Psoas muscle (tissue), 8 donors: Measurements from ENCODE around the gene CCDC154. TPM values are rescaled to one million over a fixed set of nuclear protein-coding genes. Genes with fewer than 3 reads are reported as not detected.

Source experiments
- ATAC-seq, 4 donors: fragments of 200-7000 bp; cut with Tn5 transposase; one replicate each; pipeline ENCODE4 v1.9.1; 2020; ENCODE audit warnings: moderate library complexity in 3 of 4, mild to moderate bottlenecking in 2 of 4
- DNase-seq, 2 donors: peaks; one replicate each; pipeline ENCODE4 v3.0.0-alpha.2; 2020
- H3K27ac ChIP-seq: fragments of 200-600 bp; one replicate; pipeline ENCODE4 v1.8.0; 2022
- H3K27me3 ChIP-seq, 3 donors: fragments of 200-600 bp in 1 of 3; one replicate each; pipeline versions ENCODE4 v1.6.1 to v1.8.0; 2013 to 2022; ENCODE audit warnings: low read length in 2 of 3, mild to moderate bottlenecking in 2 of 3, moderate library complexity in 1 of 3; ENCODE audit not compliant: insufficient read depth in 3 of 3
- H3K36me3 ChIP-seq, 2 donors: fragments of 200-600 bp in 1 of 2; one replicate each; pipeline versions ENCODE4 v1.6.1 to v1.8.0; 2013 to 2022; ENCODE audit warnings: low read depth in 1 of 2, mild to moderate bottlenecking in 1 of 2, moderate library complexity in 1 of 2; ENCODE audit not compliant: insufficient read depth in 1 of 2
- H3K4me1 ChIP-seq: fragments of 200-600 bp; one replicate; pipeline ENCODE4 v1.8.0; 2022
- H3K4me3 ChIP-seq: fragments of 200-600 bp; one replicate; pipeline ENCODE4 v1.8.0; 2022; ENCODE audit warnings: mild to moderate bottlenecking
- H3K9me3 ChIP-seq: fragments of 200-600 bp; one replicate; pipeline ENCODE4 v1.8.0; 2022
- CTCF ChIP-seq: fragments of 200-600 bp; IDR thresholded peaks from one replicate; pipeline ENCODE4 v1.8.0; 2022; ENCODE audit warnings: antibody characterized with exemption
- WGBS, 3 donors: extraction: QIAGEN DNeasy Blood & Tissue Kit; methylation state at CpG; one replicate each; pipeline versions ENCODE4 v1.1.6 to v1.1.7; 2013; 5-methylcytosine and 5-hydroxymethylcytosine counted together
- intact Hi-C, 2 donors: fragments of 100-400 bp; cut with DNase I; formaldehyde crosslinking; loops; one replicate each; pipeline versions ENCODE4 v1.11.0 to v1.14.2; 2022
- polyA plus RNA-seq, 3 donors: library from polyadenylated mRNA; stranded (reverse); fragments of 200-250 nt; gene quantifications; one replicate each; pipeline ENCODE4 v1.2.3, GENCODE V29; 2013
- total RNA-seq, 4 donors: library from RNA; stranded (reverse); fragmentation: NEBNext Ultra II Directional in 2 of 4; extraction: Animal tissue kit (Norgen Biotek cat#: 25700) in 2 of 4; gene quantifications; one replicate each; pipeline versions ENCODE4 v1.2.1 to v1.2.4, GENCODE V29; 2021 to 2023
- donor health status: healthy with polysubstance abuse.
- donor health status: DM: no; HTN: no; CAD: no; lungs with moderate emphysema.
- donor health status: Bipolar disorder and iron deficiency.
- donor health status: healthy.
- donor health status: DM: yes; HTN: yes; CAD: no.
- donor health status: DM: no; HTN: no; CAD: no.
- donor health status: DM: no; HTN: no; CAD: no.
- donor health status: DM: yes; HTN: yes; CAD: no.

The CCDC154 gene
- total and polyA plus RNA-seq, 7 donors = 0.21 to 1.5 (median 0.40) TPM; not detected in 1

DNA sequence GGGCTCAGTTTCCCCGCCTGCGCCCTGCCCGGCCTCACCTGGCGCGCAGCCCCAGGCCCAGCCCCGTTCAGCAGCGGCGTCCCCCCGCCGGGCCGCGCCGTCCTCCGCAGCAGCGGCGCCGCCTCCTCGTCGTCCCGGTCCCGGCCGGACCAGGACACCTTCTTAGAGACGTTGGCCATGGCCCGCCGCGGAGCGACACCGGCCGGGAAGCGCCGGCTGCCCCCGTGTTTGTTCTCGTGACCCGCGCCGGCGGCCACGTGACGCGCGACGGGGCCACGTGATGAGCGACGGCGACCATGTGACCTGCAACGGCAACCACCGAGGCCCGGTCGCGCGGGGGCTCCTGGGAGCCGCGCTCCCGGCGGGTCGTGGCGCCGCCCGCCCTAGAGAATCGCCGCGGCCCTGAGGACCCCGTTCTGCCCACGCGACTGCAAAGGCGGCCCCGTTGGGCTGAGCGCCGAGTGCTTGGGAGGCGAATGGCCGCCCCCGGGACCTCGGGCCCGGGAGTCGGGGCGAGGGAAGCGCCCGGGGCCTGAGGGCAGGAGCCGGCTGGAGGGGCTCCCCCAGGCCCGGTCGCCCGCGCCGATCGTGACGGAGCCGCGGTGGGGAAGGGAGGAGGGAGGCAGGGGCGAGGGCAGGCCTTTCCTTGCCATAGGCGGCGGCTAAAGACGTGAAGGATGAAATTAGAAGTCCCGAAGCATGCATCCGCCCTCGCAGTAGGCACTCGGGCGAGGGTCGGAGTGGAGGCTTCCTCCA is 30.6 kb upstream of the CCDC154 start, which contains the start of gene CLCN7:
Gene CLCN7, minus strand, starts transcription at position 233 of the 756 bp plus-strand sequence. Its CDS starts 54 bp downstream, at position 179.
- ATAC-seq = peak; percentile 95 to 99 (median 98)
- Histone ChIP-seq H3K27ac (peak within 1 kb of the TSS; percentile 96), H3K27me3 (no peaks in the 10 kb centered on the region), H3K4me3 (peak within 1 kb of the TSS; percentile 91), H3K4me1 (peaks cover 17% of the 10 kb centered on the region), H3K36me3 (no peaks in the 10 kb centered on the region), H3K9me3 (no peaks in the 10 kb centered on the region)
- DNase-seq = peak; percentile 94 to 96
- TF ChIP-seq CTCF = no peak
- WGBS, 3 donors = 0% methylated on average over 90 to 99 of the region's 99 CpGs
- intact Hi-C loops = loop anchor here in 1 of 2 donors (2.0 to 10.0 kb wide), 2 partner anchors 16 to 50 kb away; partner anchors contain the start of gene UQCC4

GRCh38 chr16:1474082-1474795 is 29.9 kb upstream of the CCDC154 start:
- Histone ChIP-seq H3K4me1 (peaks cover 17% of the 10 kb centered on the region), H3K36me3 (no peaks in the 10 kb centered on the region), H3K27ac (peak overlapping the region; percentile 96), H3K4me3 (peak overlapping the region; percentile 91), H3K27me3 (no peaks in the 10 kb centered on the region), H3K9me3 (no peaks in the 10 kb centered on the region)
- DNase-seq (no peak), ATAC-seq (no peak)
- 9 to 11% (median 9%) methylated on average over 41 to 57 of the region's 57 CpGs for WGBS, 3 donors
- TF ChIP-seq CTCF = no peak
- intact Hi-C loops = loop anchor here in 1 of 2 donors (2.0 to 10.0 kb wide), 2 partner anchors 17 to 49 kb away; partner anchors contain the start of gene UQCC4

DNA sequence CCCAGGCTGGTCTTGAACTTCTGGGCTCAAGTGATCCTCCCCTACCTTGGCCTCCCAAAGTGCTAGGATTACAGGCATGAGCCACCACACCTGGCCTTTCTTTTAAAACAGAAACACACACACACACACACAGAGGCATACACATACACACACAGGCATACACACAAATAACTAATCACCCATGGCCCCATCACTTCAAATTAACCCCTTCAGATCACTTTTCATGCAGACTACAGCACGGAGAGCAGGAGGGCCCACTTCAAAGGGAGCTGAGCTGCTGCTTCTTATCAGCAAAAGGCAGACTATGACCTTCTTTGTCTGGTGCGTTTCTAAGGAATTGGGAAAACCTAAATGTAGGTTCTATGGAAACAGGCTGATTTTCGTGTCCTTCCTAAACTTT is 28.6 kb upstream of the CCDC154 start:
- WGBS, 3 donors = 70 to 78% (median 72%) methylated on average over 3 of the region's 3 CpGs
- Histone ChIP-seq H3K36me3 (no peaks in the 10 kb centered on the region), H3K9me3 (no peaks in the 10 kb centered on the region), H3K27me3 (no peaks in the 10 kb centered on the region), H3K4me3 (no peak overlapping the region), H3K4me1 (peaks cover 17% of the 10 kb centered on the region), H3K27ac (no peak overlapping the region)
- DNase-seq (no peak), ATAC-seq (no peak)
- no peak for TF ChIP-seq CTCF
- intact Hi-C loops = loop anchor here in 1 of 2 donors (10.0 kb wide), 1 partner anchor 48 kb away; the partner anchor contains the start of gene UQCC4

- TF ChIP-seq CTCF = no peak
- 78 to 85% (median 80%) methylated on average over 25 to 26 of the region's 26 CpGs for WGBS, 3 donors
- Histone ChIP-seq H3K4me1 (peaks cover 21% of the 10 kb centered on the region), H3K36me3 (no peaks in the 10 kb centered on the region), H3K9me3 (no peaks in the 10 kb centered on the region), H3K27ac (no peak overlapping the region), H3K4me3 (no peak overlapping the region), H3K27me3 (no peaks in the 10 kb centered on the region)
- DNase-seq = no peak
- intact Hi-C loops = loop anchor here in 1 of 2 donors (10.0 kb wide), 1 partner anchor 47 kb away; the partner anchor contains the start of gene UQCC4
- no peak for ATAC-seq
Observed at GRCh38 chr16:1471569-1472194, 27.3 kb upstream of the CCDC154 start.
